NK-92 treated with Interleukin-12 subunit alpha and Interleukin-12 subunit beta, amount 100 ng/mL, for 24 hours (cell line): ENCODE measurements around the gene SLC34A3.

Experiments
- DNase-seq: peaks from one replicate; lab custom pipeline; 2025; lab: John Stamatoyannopoulos, UW

SLC34A3 gene

GRCh38 chr9:137195525-137196220, 35.0 kb upstream of the SLC34A3 start:
- no peak for DNase-seq

- DNase-seq = no peak
These were observed 32.4 kb upstream of the SLC34A3 start for GRCh38 chr9:137198051-137198901.

GRCh38 chr9:137198902-137199283, 31.8 kb upstream of the SLC34A3 start:
- DNase-seq = no peak

- DNase-seq = no peak
These were observed 31.1 kb upstream of the SLC34A3 start for GRCh38 chr9:137199411-137200121.

- DNase-seq = peak; percentile 97
These were observed 30.1 kb upstream of the SLC34A3 start, which contains the start of gene TPRN for GRCh38 chr9:137200311-137201204. TPRN (minus strand) TSS chr9:137200741; CDS start chr9:137200711, 30 bp downstream.

GRCh38 chr9:137201205-137201868, 29.4 kb upstream of the SLC34A3 start:
- DNase-seq = no peak

GRCh38 chr9:137202966-137203365, 27.7 kb upstream of the SLC34A3 start:
- no peak for DNase-seq

- no peak for DNase-seq
These were observed 26.0 kb upstream of the SLC34A3 start for GRCh38 chr9:137204731-137205125.

GRCh38 chr9:137205126-137206069, 25.3 kb upstream of the SLC34A3 start, which contains the start of the genes NDOR1 and TMEM203:
NDOR1 (plus strand) TSS chr9:137205700; CDS start chr9:137205778, 78 bp downstream.
TMEM203 (minus strand) TSS chr9:137205648; CDS start chr9:137205414, 234 bp downstream.
- peak; percentile 84 for DNase-seq

GRCh38 chr9:137206602-137207001, 24.1 kb upstream of the SLC34A3 start:
- no peak for DNase-seq

GRCh38 chr9:137211532-137211931, 19.2 kb upstream of the SLC34A3 start:
- no peak for DNase-seq

- no peak for DNase-seq
These were observed 18.2 kb upstream of the SLC34A3 start for GRCh38 chr9:137212520-137212919.

- DNase-seq = no peak
These were observed 17.3 kb upstream of the SLC34A3 start for GRCh38 chr9:137213160-137214060.

- DNase-seq = no peak
These were observed 16.1 kb upstream of the SLC34A3 start for GRCh38 chr9:137214620-137215019.

- no peak for DNase-seq
These were observed 15.3 kb upstream of the SLC34A3 start for GRCh38 chr9:137215196-137215986.

GRCh38 chr9:137216188-137216965, 14.3 kb upstream of the SLC34A3 start:
- DNase-seq = no peak
